Measurements from ENCODE around the gene SLC35F2. TPM values are rescaled to one million over a fixed set of nuclear protein-coding genes. Genes with fewer than 3 reads are reported as not detected.
"Not testable (repeated sequence)": the region's sequence is repeated elsewhere in the genome, so short reads cannot be mapped to it uniquely, and the experiment has no call there.

The SLC35F2 gene
- total RNA-seq, 4 donors from 2014 or later: 4.9 to 15.1 (median 8.8) TPM

GRCh38 chr11:107860688-107861087 is 2.1 kb upstream of the SLC35F2 start:
- no peak for DNase-seq (ENCODE audit: low spot score)

GRCh38 chr11:107860240-107860620 is 1.6 kb upstream of the SLC35F2 start:
- DNase-seq (ENCODE audit: low spot score); ATAC-seq (ENCODE audit: low FRiP score): not testable (repeated sequence)

More at GRCh38 chr11:107860688-107861087, 2.1 kb upstream of the SLC35F2 start:
- no peak for TF ChIP-seq CTCF (IDR thresholded peaks at IDR 0.05)
- ATAC-seq (ENCODE audit: low FRiP score): no peak

GRCh38 chr11:107859459-107860239 is 1.1 kb upstream of the SLC35F2 start:
- DNase-seq (ENCODE audit: low spot score) (no peak), ATAC-seq (ENCODE audit: low FRiP score) (no peak)

GRCh38 chr11:107857550-107858216 is 904 bp downstream of the SLC35F2 start:
- DNase-seq (ENCODE audit: low spot score) (no peak), ATAC-seq (ENCODE audit: low FRiP score) (no peak)
- TF ChIP-seq CTCF (IDR thresholded peaks at IDR 0.05): no peak

More at GRCh38 chr11:107859459-107860239, 1.1 kb upstream of the SLC35F2 start:
- no peak for TF ChIP-seq CTCF (IDR thresholded peaks at IDR 0.05)

- DNase-seq (ENCODE audit: low spot score) (no peak), ATAC-seq (ENCODE audit: low FRiP score) (no peak)
- TF ChIP-seq CTCF (IDR thresholded peaks at IDR 0.05): no peak
Measured at GRCh38 chr11:107856981-107857517, 1.5 kb downstream of the SLC35F2 start.

- no peak for TF ChIP-seq CTCF (IDR thresholded peaks at IDR 0.05)
- no peak for DNase-seq (ENCODE audit: low spot score)
- ATAC-seq (ENCODE audit: low FRiP score): no peak
Measured at GRCh38 chr11:107856180-107856980, 2.2 kb downstream of the SLC35F2 start.

- DNase-seq (ENCODE audit: low spot score): no peak
- no peak for ATAC-seq (ENCODE audit: low FRiP score)
- no peak for TF ChIP-seq CTCF (IDR thresholded peaks at IDR 0.05)
Measured at GRCh38 chr11:107853070-107853469, 5.5 kb downstream of the SLC35F2 start.
